ENCODE measurements around the gene WDR35. TPM values are rescaled to one million over a fixed set of nuclear protein-coding genes. Genes with fewer than 3 reads are reported as not detected.
"Not testable (repeated sequence)": the region's sequence is repeated elsewhere in the genome, so short reads cannot be mapped to it uniquely, and the experiment has no call there.

Gene WDR35
- total RNA-seq, 1 donor from 2014 or later: 14.7 TPM

DNA sequence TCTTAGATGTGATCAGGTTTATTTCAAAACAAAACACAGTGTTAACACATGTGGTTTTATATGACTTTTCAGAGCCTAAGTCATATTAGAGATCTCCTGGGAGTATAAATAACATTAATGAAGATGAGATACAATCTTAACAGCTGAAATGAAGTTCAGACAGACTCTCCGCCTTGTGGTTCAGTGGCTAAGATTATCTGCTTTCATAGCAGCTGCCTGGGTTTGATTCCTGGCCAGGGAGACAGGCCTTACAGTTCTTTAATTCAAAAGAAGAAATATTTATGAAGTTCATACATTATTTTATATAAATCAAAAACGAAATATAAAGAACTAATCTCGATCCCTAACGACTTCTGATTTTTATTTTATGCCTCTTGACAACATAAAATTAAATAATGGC lies 52.9 kb downstream of the WDR35 start:
- DNase-seq: no peak

- no peak for DNase-seq
Measured at GRCh38 chr2:19936203-19936602, 53.7 kb downstream of the WDR35 start.

DNA sequence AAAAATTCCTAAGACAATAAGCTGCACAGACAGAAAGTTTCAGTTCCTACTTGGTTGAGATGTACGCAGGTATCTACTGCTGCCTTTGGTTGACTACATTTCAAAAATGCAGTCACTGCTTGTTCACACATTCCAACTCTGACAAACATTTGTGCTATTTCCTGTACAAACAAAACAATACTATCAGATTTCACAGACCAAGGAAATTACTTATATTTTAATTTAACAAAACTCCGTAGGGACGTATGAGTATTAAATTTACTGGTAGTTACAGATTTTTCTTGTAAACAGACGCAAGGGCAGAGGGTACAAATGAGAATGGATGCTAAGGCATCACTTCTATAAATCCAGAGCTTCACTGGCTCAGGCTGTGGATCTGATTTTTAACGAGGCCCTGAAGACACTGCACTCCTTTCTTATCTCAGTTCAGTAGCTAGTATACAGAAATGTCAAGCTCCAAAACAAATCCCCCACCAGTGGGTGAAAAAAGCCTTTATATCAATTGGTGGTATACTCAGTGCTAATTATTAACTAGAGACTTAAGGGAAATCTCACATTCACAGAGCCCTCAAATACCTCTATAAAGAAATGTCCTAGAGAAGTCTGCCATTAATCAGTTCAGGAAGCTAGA lies 56.4 kb downstream of the WDR35 start:
- DNase-seq: no peak

DNA sequence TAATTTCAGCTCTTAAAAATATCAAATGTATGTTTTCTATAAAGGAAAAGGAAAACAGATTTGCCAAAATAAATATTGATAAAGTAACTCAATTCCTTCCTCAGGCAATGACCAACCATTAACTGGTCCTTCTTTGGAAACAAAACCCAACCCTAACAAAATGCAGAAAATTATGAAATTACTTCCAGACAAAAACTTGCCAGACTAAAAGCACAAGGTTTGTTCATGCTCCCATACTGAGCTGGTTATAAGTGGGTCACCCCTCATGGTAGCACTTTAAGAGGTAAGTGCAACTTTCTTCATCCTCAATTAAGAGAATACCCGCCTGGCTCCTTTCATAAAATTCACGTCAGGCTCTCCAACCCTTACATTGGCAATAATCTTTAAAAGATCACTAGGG lies 57.0 kb downstream of the WDR35 start:
- DNase-seq: no peak

- no peak for DNase-seq
Measured at GRCh38 chr2:19929226-19929625, 60.7 kb downstream of the WDR35 start.

DNA sequence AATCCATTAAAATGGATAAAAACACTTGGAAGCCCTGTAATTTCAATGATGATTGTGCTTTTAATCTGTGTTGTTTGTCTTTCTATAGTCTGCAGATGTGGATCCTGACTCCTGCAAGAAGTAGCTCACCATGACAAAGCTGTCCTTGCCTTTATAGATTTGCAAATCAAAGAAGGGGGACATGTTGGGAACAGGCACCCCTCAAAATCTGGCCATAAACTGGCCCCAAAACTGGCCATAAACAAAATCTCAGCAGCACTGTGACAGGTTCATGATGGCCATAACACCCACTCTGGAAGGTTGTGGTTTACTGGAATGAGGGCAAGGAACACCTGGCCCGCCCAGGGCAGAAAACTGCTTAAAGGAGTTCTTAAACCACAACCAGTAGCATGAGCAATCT lies 62.1 kb downstream of the WDR35 start:
- DNase-seq: not testable (repeated sequence)

GRCh38 chr2:19924526-19924925 lies 65.4 kb downstream of the WDR35 start:
- DNase-seq: not testable (repeated sequence)

DNA sequence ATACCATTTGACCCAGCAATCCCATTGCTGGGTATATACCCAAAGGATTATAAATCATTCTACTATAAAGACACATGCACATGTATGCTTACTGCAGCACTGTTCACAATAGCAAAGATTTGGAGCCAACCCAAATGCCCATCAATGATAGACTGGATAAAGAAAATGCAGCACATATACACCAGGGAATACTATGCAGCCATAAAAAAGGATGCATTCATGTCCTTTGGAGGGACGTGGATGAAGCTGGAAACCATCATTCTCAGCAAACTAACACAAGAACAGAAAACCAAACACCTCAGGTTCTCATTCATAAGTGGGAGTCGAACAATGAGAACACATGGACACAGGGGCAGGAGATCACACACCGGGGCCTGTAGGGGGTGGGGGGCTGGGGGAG lies 67.7 kb downstream of the WDR35 start:
- DNase-seq: not testable (repeated sequence)

- DNase-seq: no peak
Measured at GRCh38 chr2:19916385-19916950, 73.4 kb downstream of the WDR35 start.

DNA sequence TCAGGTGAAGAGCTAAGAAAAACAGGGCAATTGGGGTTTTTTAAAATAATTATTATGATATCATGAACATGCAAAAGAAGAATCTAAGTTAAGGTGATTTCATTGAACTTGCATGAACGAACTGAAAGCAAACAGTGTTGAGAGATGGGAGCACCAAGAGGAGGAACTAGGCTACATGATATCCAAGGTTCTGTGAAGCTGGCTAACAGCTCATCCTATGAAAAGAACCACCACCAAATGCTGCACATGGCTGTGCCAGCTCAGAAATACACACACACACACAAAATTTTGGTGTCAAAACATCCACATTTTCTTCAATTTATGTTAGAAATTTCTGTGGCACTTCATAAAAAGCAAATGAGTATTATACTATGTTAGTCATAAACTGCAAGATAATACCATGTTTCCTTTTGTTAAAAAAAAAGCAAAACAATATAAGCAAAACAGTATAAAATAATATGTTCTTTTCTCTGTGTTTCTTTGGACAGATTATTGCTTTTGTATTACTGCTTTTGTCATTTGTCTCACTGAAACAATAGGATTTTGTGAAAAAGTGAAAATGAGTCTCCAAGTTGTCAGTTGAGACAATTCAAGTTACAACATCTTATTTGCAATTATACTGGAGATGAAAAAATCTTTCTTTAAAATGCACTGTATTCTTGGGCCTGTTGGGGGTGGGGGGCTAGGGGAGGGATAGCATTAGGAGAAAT lies 75.5 kb downstream of the WDR35 start:
- no peak for DNase-seq

DNA sequence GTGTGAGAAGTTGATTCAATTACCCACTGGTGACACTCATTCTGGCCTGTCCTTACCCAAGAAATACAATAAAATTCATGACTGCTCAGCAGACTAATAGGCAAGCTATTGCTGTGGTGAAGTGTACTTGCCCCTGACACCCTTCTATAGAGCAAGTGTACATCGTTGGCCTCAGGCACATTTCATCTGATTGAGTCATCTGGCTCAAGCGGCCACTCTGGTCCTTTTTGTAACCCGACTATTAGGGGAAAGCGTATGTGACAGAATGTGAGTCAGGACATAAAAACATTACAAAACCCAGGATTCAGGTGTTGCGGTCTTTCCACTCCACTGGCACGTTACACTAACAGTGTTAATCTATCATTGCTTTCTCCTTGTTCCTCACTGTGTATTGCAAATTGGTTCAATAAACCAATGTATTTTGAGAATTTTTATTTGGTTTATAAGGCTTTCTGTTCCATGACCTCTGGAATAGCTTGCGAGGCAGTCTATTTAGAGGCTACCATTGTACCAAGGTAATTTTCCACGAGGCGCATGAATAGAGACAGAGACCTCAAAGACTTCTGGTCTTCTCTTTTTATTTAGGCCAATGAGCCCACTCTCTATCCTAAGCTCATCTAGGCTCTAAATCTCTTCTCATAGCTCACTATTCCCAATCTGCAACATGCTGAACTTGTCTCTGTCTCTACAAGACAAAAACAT lies 77.9 kb downstream of the WDR35 start:
- DNase-seq: no peak

GRCh38 chr2:19902216-19902740 lies 87.6 kb downstream of the WDR35 start:
- peak; percentile 66 for DNase-seq

GRCh38 chr2:19901442-19902215 lies 88.3 kb downstream of the WDR35 start, which contains the start of gene TTC32:
TSS of gene TTC32 (minus strand) at chr2:19901983. CDS start at chr2:19901854, 129 bp downstream.
- peak; percentile 98 for DNase-seq

- DNase-seq: no peak
Measured at GRCh38 chr2:19900931-19901441, 88.9 kb downstream of the WDR35 start.

DNA sequence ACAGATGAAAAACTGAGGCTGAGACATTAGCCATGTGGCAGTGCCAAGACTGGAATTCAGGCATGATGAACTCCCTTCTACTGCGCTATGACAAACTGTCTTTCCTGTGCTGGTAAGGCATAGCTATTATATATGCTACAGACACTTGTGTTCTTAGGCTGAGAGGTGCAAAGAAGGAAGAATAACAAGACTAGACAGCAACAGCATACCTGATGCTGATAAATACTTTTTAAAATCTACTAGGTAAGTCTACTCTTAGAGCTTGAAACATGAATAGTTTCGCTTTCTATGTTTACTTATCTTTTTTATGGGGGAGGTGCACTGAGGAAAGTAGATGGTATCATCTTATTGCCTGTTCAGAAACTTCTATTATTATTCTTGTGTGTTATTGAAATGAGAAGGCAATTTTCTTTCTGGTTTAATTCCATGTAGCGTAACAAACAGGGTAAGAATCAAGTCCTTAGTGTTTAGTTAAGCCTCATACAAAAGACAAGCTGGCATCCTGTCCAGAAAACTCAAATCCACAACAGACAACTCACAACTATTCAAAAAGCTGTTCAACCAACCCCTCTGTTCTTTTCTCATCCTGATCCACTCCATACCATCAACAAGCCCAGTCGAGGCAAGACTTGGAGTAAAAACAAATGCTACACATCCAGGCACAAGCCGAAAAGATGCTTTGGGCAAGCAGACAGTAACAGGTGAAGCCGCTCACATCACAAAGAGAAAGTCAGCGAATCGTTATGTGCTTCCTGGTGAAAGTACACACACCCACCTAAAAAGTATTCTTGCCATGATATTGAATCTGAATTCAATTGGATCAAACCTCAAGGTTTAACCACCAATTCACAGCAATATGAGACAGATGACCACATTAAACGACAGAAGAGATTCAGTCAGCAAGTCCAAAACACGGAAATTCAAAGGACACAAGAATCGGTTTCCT lies 89.6 kb downstream of the WDR35 start:
- no peak for DNase-seq

DNA sequence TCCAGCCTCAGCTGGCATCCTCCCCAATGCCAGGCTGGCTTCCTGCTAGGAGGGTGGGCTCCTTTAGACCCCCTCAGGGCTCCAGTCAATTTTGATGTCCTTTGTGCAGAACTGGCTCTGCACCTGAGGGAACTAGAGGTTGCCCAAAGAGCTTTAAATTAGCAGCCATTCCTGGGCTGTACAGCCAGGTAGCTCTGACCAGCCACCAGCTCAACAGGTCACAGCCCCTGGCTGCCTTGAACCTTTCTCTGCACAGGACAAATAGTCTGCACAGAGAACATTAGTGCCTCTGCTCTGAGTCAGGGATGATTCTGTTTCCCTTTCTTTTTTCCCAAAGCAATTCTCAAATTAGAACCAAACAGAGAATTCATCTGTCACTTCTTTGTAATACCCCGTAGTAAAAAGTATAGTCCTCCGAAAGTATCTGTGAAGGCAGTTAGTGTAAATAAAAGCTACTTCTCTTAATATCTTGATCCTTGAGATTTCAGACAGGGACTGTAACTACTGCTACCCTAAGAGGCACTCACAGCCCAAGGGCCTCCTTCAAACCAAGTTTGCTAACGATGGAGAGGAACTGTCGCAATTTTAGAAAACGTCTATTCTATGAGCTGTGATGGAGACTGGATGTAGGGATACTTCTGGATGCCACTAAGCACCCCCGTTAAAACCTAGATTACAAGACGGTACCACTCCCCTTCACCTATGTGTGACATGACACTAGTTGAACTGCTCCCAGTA lies 91.1 kb downstream of the WDR35 start:
- no peak for DNase-seq

DNA sequence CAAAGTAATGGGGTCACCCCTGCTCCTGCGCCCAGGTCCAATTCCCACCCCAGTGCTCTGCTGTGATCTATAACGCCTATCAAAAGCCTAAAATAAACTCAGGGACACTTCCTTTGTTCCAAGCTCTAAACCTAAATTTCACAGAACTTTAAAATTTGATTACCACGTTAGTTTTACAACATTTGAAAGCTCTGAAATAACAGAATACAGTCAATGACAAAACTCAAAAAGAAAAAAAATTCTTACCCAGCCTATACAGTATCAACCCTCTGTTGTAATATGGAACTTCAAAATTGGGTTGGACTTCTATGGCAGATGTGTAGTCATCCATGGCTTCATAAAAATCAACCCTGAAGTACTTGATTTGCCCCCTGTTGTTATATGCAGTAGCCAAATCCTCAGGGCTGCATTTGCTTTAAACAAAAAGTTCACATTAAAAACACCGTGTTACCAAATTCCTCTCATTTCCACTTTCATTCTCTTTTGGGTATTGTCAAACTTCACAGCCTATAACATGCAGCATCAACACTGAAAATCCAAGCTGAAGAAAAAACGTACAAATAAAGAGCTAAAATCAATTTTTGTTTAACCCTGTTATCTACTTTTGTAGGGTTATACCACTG lies 92.2 kb downstream of the WDR35 start:
- no peak for DNase-seq

DNA sequence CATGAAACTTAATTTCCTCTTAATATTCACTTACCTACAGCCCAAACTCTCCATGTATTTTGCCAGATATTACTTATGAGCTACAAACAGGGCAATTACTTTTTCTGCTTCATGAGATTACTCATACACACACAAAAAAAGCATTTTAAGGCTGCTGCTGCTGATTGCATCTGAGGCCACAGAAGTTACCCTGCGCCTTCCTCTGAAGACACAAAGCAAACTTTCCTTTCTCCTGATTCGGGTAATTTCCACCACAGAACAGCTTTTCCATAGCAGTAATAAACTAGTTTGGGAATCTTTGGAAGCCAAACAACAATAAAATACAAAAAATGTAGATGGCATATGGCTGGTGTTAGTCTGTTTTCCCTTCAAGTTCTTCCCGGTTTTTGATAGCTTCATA lies 94.4 kb downstream of the WDR35 start:
- no peak for DNase-seq

- no peak for DNase-seq
Measured at GRCh38 chr2:19894134-19894792, 95.6 kb downstream of the WDR35 start.
